GM18873 (cell line): ENCODE measurements around the gene B4GALT6.
A peak's percentile ranks its signal among the peaks of the same experiment; 100 is the strongest.

Experiments used
- ATAC-seq: cut with Tn5 transposase; IDR thresholded peaks from one replicate; pipeline ENCODE4 v1.9.1; 2021; ENCODE audit warnings: mild to moderate bottlenecking, moderate library complexity, moderate number of reproducible peaks; ENCODE audit not compliant: unreplicated experiment, low FRiP score

Gene B4GALT6

DNA sequence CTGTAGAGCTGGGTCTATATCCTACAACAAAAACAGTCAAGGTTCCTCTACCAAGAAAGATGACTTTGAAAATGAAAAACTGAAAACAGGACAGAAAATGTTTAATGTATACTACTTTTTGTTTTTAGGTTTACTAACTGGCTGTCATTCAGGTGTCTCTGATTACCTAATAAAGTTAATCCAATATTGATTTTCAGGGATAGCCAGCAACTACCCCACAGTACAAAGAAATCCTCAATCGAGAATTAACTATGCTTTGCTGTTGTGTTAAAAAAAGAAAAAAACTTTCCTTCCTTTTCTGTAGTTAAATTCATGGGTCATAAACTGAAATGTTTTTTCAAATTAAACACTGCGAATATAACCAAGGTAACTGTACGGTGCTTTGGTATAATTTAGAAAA lies 46.9 kb downstream of the B4GALT6 start:
- ATAC-seq: no peak

DNA sequence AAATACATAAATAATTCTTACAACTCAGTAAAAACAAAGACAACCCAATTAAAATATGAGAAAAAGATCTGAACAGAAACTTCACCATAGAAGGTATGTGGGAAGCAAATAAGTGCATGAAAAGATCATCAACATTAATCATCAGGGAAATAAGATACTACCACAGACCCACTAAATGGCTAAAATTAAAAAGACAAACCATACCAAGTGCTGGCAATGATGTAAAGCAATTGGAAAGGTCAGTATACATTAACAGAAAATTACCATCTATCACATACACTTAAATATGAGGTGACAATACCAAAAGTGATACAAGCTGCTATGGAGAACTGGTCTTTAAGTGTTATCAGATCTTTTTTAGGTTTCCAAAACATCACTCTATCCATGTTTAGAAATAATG lies 48.0 kb downstream of the B4GALT6 start:
- ATAC-seq: no peak

DNA sequence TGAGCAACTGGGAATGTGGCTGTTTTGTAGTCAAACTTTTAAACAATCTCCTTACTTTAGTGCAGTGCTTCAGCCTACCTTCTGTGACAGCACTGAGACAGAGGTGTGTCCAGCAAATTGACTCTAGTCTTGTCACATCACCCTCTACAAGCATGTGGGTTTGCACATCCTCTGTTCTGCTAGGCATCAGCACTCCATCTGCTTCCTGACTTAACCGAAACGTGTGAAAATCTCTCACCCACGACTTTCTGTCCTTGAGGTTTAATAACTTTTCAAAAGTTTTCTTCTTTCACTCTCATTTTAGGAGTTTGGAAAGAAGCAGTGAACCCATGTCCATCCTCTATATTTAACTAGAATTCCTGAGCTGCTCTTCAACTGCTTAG lies 50.1 kb downstream of the B4GALT6 start:
- ATAC-seq: peak; percentile 91

DNA sequence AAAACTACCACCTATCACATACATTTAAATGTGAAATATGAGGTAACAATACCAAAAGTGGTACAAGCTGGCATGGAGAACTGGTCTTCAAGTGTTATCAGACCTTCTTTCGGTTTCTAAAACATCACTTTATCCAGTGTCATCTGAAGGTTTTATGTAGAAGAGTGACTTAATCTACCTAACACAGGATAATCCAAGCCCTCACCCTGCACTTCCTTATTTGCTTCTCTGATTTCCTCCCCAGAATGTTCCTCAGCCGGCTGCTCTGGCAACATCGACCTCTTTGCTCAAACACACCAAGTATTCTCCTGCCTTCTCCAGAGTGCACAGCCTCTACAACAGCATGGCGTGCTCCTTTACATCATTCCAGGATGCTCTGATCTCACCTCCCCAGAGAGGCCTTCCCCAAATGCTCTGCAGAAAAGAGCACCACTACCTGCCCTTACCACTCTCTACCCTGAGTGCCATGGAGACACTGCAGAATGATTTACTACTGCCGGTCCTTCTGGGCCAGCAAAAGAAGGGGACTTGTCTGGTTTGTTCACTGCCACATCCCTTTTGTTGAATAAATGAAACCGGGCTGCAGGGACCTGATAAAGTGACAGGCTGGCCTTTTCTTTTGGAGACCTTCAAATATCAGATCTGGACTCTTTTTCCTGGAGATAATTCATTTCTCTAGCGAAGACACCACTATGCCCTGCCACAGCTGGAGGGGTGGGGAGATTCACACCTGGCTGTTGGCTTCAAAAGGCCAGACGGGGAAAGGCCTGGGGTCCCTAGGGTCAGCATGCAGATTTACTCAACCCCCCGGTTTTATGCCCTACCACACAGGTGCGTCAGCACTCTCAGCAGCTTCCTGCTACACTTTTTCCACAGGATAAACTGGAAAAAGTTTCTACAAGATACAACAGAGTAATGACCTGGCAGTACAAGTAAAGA lies 50.7 kb downstream of the B4GALT6 start:
- peak; percentile 12 for ATAC-seq

GRCh38 chr18:31632356-31632755 lies 52.0 kb downstream of the B4GALT6 start:
- no peak for ATAC-seq

GRCh38 chr18:31631526-31631925 lies 52.9 kb downstream of the B4GALT6 start:
- ATAC-seq: no peak

GRCh38 chr18:31630549-31630948 lies 53.8 kb downstream of the B4GALT6 start:
- ATAC-seq: no peak

DNA sequence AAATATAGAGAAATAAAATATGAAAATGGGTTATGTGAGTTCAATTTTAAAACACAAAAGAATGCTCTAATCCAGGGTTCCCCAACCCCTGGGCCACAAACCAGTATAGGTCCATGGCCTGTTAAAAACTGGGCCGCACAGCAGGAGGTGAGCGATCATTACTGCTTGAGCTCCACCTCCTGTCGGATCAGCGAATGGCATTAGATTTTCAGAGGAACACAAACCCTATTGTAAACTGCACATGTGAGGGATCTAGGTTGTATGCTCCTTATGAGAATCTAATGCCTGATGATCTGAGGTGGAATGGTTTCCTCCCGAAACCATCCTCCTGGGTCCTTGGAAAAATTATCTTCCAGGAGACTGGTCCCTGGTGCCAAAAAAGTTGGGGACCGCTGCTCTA lies 58.0 kb downstream of the B4GALT6 start:
- ATAC-seq: no peak

DNA sequence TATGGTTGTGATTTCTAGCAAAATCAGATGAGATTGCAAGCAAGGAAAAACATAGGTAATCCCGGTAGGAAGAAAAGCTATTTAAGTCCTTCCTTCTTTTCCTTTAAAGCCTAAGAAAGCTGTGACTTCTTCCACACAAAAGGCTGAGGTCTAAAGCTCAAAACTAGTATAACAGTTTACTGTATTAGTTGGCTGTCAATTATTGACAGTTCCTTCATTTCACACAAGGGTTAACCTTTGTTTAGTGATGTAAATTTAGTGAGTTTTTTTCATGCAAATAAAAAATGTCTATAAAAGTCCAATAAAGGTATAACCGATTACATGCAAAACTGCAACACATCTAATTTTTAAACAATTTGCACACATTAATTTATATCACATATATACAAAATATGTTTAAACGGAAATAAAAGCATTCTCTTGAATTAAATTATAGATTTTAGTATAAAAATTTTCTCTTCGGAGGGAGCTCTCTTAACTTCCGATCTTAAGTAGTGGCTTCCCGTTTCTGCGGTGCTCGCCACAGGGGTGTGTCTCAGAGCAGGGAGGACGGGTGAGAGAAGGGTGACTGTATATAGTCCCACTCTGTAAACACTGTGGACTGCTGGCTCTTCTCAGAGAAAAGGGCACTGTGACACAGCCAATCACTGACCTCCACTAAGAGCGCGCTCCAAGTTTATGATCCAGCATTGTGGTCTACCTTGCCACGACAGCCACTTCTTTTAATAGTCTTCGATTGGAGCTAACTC lies 59.3 kb downstream of the B4GALT6 start:
- ATAC-seq: no peak

- no peak for ATAC-seq
Observed at GRCh38 chr18:31619291-31619690, 65.1 kb downstream of the B4GALT6 start.

DNA sequence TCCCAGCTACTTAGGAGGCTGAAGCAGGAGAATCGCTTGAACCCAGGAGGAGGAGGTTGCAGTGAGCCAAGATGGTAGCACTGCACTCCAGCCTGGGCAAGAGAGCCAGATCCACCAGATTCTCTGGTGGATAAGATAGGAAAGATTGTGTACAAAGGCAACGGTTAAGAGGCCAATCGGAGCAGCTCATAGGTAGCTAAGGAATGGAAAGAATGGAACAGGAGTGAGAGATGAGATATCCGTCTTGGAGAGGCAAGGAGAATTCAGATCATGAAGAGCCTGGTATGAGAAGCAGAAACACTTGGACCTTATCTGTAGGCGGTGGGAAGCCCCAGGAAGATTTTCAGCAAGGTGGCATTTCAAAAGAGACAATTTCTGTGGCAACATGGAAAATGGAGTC lies 65.6 kb downstream of the B4GALT6 start:
- ATAC-seq: no peak

- no peak for ATAC-seq
Observed at GRCh38 chr18:31617031-31617717, 67.2 kb downstream of the B4GALT6 start.

DNA sequence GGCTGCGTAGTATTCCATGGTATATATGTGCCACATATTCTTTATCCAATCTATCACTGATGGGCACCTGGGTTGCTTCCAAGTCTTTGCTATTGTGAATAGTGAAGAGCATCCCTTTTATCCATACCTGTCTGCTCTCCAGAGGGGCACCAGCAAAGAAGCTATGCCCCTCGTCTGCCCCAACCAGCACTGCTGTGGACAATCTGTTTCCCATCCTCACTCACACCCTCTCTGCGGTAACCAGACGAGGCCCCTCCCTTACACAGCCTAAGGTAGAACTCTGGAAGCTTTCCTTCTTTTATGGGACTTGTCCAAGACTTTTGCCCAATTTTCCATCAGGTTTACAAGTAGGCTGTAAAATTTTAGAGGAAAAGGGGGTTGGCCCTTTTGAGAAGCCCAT lies 67.8 kb downstream of the B4GALT6 start:
- no peak for ATAC-seq

- no peak for ATAC-seq
Observed at GRCh38 chr18:31614044-31614443, 70.3 kb downstream of the B4GALT6 start.

DNA sequence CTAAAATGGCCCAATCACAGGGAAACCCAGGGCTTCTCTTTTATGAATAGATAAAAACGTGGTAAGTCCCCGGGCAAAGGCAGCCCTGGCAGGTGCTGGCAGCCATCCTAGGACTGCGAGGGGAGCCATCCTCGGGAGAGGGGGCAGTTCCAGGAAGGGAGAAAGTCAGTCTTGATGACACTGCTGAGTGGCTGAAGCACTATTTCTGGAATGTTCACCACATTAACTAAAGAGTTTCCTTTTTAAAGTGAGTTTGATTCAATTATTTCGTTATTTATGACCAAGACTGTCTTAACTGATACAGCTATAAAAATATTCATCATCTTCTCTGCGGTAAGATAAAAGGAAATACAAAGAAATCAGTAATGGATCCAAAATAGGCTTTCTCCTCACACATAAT lies 72.3 kb downstream of the B4GALT6 start:
- no peak for ATAC-seq

DNA sequence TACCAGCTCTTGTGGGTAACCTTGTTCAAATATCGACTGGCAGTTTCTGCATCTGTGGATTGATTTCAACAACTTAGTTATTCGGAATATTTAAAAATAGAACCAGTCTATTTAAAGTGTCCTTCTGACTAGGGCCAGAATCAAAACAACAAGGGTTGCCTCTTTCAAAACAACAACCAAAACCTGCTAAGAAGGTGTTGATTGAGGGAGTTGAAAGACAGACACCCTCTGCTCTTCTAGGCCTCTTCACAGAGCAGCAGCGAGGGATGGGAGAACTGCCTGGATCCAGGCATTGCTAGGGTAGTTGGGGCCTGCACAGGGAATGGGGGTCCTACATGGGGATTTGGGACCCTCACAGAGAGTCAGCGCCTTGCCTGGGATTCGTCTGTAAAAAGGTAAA lies 72.9 kb downstream of the B4GALT6 start:
- no peak for ATAC-seq

GRCh38 chr18:31610286-31611205 lies 73.8 kb downstream of the B4GALT6 start:
- no peak for ATAC-seq

DNA sequence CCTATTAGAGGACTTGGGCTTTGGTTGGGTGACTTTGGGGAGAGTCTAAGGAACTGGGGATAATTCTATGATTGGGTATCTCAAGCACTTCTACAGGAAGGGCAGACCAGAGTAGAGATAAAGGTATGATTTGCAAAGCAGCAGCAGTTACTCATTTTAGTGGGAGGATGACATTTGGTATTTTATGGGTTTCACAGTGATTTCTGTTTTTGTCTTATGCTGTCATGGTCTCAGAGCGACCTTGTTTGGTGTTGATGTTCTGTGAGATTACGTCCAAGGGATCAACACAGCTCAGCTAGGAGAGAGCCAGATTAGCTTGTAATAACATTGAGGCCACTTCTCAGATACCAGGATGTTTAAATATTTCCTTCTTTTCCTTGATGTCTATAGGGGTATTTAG lies 74.5 kb downstream of the B4GALT6 start:
- no peak for ATAC-seq

DNA sequence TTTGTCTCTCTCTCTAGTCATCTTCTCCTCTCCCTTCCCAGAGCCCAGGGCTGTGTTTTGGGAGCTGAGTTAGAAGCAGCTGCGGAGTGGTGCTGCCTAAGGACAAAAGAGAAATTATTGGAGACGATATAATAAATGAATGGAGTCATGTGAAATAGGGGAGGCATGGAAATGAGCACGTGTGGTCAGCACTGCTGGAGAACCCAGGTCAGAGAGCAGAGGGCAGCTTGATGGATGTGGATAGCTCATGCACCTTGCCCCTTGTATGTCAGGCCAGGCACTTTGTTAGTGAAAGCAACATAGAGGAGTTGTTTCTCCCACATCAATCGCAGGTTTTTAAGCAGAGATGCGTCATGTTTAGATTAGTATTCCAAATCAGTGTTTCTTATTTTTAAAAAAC lies 77.0 kb downstream of the B4GALT6 start:
- no peak for ATAC-seq

DNA sequence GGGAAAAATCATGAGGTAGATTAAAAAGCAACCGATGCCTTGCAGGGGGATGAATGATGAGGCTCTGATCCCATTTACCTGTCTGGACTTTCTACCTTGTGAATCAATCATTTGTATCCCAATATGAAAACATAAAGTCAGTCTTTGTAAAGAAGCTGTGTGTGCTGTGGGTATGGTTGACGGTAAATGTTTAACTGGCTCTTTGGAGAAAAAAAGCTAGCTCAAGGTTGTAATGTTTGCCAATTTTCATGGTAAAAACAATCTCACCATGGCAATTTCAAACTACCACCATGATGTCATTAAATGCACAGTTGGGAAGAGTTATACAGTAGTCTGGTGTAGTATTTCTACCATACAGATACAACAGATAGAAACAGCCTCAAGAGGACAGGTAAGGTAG lies 78.1 kb downstream of the B4GALT6 start:
- ATAC-seq: no peak
